Adipocyte (in vitro differentiated cells): Measurements from ENCODE around the gene CD19.

Experiments
- DNase-seq: peaks from one replicate; pipeline ENCODE4 v3.0.0-alpha.2; 2015; ENCODE audit warnings: low read depth
- H3K27me3 ChIP-seq: replicated peaks from 2 replicates; pipeline ENCODE4 v1.7.0; 2013; ENCODE audit warnings: mild to moderate bottlenecking, low read length, moderate library complexity; ENCODE audit not compliant: control insufficient read depth, insufficient read depth
- H3K36me3 ChIP-seq: 2 replicates; pipeline ENCODE4 v1.7.0; 2013; ENCODE audit warnings: low read length, mild to moderate bottlenecking, moderate library complexity; ENCODE audit not compliant: control insufficient read depth, insufficient read depth, severe bottlenecking
- H3K4me1 ChIP-seq: 2 replicates; pipeline ENCODE4 v1.7.0; 2013; ENCODE audit warnings: mild to moderate bottlenecking, low read length, moderate library complexity; ENCODE audit not compliant: control insufficient read depth, insufficient read depth
- H3K4me3 ChIP-seq: 2 replicates; pipeline ENCODE4 v1.7.0; 2013; ENCODE audit warnings: mild to moderate bottlenecking, low read length, moderate library complexity
- H3K9ac ChIP-seq: 2 replicates; pipeline ENCODE4 v1.7.0; 2013; ENCODE audit warnings: mild to moderate bottlenecking, low read length, moderate library complexity
- H3K9me3 ChIP-seq: 2 replicates; pipeline ENCODE4 v1.7.0; 2013; ENCODE audit warnings: mild to moderate bottlenecking, low read length, moderate library complexity; ENCODE audit not compliant: control insufficient read depth

The CD19 gene

DNA sequence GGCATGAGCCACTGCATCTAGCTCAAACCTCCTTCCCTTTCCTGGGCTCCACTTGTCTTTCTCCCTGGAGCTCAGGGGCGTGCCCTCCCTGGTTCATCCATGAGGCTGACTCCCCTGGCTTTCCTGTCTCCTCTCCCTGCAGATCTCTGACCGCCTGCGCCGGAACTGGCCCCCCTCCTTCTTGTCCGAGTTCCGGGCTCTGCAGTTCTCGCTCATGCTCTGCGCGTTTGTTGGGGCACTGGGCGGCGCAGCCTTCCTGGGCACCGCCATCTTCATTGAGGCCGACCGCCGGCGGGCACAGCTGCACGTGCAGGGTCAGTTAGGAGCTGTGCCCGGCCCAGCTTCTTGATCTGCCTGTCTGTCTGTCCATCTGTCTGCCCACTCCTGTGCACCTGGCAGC, 51.9 kb downstream of the CD19 start:
- H3K4me1 ChIP-seq = no peaks in the 10 kb centered on the region
- H3K27me3 ChIP-seq = no peaks in the 10 kb centered on the region
- no peak for DNase-seq
- H3K9ac ChIP-seq = no peak overlapping the region
- H3K4me3 ChIP-seq = no peak overlapping the region
- H3K36me3 ChIP-seq = peaks cover 65% of the 10 kb centered on the region
- H3K9me3 ChIP-seq = peaks cover 9% of the 10 kb centered on the region

DNA sequence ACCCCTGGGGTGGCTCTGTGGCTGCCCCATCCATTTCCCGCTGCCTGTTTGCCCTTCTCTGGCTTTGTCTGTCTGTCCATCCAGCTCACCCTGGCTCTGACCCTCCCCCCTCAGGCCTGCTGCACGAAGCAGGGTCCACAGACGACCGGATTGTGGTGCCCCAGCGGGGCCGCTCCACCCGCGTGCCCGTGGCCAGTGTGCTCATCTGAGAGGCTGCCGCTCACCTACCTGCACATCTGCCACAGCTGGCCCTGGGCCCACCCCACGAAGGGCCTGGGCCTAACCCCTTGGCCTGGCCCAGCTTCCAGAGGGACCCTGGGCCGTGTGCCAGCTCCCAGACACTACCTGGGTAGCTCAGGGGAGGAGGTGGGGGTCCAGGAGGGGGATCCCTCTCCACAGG, 52.3 kb downstream of the CD19 start:
- no peak for DNase-seq
- H3K9me3 ChIP-seq = peaks cover 9% of the 10 kb centered on the region
- H3K27me3 ChIP-seq = no peaks in the 10 kb centered on the region
- no peaks in the 10 kb centered on the region for H3K4me1 ChIP-seq
- H3K36me3 ChIP-seq = peaks cover 61% of the 10 kb centered on the region
- no peak overlapping the region for H3K9ac ChIP-seq
- no peak overlapping the region for H3K4me3 ChIP-seq

DNA sequence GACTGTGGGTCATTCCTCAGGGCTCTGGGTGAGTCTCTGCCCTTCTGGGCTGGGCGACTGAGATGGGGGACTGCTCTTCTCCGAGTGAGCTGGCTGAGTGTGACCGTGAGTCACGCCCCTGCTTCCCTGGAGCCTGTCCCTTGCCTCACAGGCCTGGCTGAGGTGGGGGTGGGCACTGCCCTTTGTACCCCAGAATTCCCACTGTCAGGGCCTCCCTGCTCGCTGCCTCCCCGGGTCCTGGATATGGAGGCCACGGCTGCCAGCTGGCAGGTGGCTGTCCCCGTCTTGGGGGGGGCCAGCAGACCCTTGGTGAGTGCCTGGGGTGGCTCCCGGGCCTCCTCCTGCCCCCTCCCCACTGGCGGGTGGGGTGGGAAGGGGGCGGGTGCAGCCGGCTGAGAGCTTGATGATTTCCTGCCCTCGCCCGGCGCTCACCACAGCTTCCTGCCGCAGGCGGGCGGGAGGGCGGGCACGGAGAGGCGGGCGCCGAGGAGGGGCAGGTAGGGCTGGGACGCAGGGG, 52.9 kb downstream of the CD19 start, which contains the start of gene LAT:
Gene LAT, plus strand, starts transcription at position 434 of the 517 bp plus-strand sequence. CDS start 366 bp downstream, outside the sequence.
- H3K36me3 ChIP-seq = peaks cover 57% of the 10 kb centered on the region
- no peak within 1 kb of the TSS for H3K9ac ChIP-seq
- DNase-seq = no peak
- H3K4me1 ChIP-seq = no peaks in the 10 kb centered on the region
- no peaks in the 10 kb centered on the region for H3K27me3 ChIP-seq
- peaks cover 9% of the 10 kb centered on the region for H3K9me3 ChIP-seq
- no peak within 1 kb of the TSS for H3K4me3 ChIP-seq

DNA sequence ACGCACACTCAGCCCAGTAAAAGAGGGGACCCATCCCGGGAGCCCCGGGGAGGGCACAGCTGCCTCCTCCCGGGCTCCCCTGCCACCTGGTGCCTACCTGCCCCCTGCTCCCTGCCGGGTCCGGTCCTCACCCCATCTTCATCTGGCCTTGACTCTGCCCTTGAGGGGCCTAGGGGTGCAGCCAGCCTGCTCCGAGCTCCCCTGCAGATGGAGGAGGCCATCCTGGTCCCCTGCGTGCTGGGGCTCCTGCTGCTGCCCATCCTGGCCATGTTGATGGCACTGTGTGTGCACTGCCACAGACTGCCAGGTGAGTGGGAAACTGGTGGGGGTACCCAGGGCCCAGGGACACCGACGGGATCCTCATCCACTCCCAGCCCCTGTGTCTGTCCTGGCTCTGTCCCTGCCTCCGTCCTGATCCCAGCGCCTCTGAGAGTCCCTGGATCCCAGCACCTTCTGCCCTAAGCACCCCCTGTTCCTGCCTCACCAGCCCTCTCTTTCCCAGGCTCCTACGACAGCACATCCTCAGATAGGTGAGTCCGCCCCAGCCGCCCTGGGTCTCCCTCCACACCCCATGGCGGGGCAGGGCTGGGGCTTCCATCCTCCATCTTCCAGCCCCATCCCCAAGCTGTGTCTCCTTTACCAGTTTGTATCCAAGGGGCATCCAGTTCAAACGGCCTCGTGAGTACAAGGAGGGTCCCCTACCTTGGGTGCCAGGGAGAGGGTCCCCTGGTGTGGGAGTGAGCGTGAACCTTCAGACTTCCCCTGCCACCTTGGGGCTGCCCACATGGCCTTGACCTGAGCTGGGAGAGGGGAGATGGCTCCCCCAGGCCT, 53.7 kb downstream of the CD19 start:
- no peak overlapping the region for H3K4me3 ChIP-seq
- no peak overlapping the region for H3K9ac ChIP-seq
- DNase-seq = no peak
- H3K4me1 ChIP-seq = no peaks in the 10 kb centered on the region
- no peaks in the 10 kb centered on the region for H3K27me3 ChIP-seq
- H3K9me3 ChIP-seq = peaks cover 9% of the 10 kb centered on the region
- peaks cover 57% of the 10 kb centered on the region for H3K36me3 ChIP-seq

DNA sequence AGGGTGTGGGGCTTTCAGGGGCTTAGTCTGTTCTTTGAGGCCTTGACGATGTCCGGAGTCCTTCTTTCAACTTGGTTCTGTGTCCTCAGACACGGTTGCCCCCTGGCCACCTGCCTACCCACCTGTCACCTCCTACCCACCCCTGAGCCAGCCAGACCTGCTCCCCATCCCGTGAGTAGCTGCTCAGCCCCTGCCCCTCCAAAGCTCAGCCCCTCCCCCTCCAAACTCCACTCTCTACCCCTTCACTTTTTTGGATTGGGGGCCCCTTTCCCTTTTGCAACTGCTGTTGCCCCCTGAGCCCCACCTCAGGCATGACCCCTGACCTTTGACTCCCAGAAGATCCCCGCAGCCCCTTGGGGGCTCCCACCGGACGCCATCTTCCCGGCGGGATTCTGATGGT, 54.3 kb downstream of the CD19 start:
- no peaks in the 10 kb centered on the region for H3K27me3 ChIP-seq
- DNase-seq = no peak
- H3K9me3 ChIP-seq = peaks cover 9% of the 10 kb centered on the region
- peaks cover 53% of the 10 kb centered on the region for H3K36me3 ChIP-seq
- H3K4me1 ChIP-seq = no peaks in the 10 kb centered on the region
- H3K4me3 ChIP-seq = no peak overlapping the region
- H3K9ac ChIP-seq = no peak overlapping the region

DNA sequence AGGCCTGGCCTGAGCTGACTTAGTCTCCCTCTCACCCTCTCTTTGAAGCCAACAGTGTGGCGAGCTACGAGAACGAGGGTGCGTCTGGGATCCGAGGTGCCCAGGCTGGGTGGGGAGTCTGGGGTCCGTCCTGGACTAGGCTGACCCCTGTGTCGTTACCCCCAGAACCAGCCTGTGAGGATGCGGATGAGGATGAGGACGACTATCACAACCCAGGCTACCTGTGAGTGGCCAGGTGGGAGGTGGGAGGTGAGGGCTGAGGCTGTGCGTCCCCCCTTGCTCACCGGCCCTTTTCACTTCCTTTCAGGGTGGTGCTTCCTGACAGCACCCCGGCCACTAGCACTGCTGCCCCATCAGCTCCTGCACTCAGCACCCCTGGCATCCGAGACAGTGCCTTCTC, 54.7 kb downstream of the CD19 start:
- peaks cover 49% of the 10 kb centered on the region for H3K36me3 ChIP-seq
- no peak overlapping the region for H3K4me3 ChIP-seq
- DNase-seq = no peak
- no peaks in the 10 kb centered on the region for H3K27me3 ChIP-seq
- H3K9ac ChIP-seq = no peak overlapping the region
- H3K4me1 ChIP-seq = no peaks in the 10 kb centered on the region
- peaks cover 9% of the 10 kb centered on the region for H3K9me3 ChIP-seq

DNA sequence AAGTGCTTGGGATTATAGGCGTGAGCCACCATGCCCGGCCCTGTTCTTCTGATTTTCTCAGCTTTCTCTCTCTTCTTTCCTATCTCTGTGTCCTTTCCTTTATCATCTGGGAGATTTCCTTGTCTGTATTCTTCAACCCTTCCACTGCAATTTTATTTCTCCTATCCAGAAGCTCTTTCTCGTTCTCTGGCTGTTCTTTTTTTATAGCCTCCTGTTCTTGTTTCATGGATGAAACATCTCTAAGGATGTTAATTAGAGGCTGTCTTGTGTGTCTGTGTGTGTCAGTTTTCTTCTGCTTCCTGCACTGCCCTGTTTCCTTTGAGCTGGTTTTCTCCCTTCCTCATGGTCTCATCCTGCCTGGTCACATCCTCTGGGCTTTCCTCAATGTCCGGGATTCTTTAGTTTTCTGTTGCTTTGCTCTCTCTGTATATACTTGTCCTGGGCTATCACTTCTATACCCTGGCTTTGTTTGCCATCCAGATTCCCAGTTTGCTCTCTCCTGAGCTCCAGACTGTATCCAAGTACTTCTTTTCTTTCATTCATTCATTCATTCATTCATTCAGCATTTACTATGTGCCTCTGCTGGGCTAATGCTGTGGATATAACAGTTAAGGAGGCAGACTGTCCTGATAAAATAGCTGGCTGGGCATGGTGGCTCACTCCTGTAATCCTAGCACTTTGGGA, 55.5 kb downstream of the CD19 start:
- no peak for DNase-seq
- Histone ChIP-seq H3K27me3 (no peaks in the 10 kb centered on the region), H3K4me1 (no peaks in the 10 kb centered on the region), H3K9me3 (peaks cover 9% of the 10 kb centered on the region), H3K9ac (no peak overlapping the region), H3K36me3 (peaks cover 41% of the 10 kb centered on the region), H3K4me3 (no peak overlapping the region)
